SIG-M5 (cell line): ENCODE results near the gene PDE8A.

Source experiments
- DNase-seq: peaks from one replicate; lab custom pipeline; 2025; lab: John Stamatoyannopoulos, UW

PDE8A gene

DNA sequence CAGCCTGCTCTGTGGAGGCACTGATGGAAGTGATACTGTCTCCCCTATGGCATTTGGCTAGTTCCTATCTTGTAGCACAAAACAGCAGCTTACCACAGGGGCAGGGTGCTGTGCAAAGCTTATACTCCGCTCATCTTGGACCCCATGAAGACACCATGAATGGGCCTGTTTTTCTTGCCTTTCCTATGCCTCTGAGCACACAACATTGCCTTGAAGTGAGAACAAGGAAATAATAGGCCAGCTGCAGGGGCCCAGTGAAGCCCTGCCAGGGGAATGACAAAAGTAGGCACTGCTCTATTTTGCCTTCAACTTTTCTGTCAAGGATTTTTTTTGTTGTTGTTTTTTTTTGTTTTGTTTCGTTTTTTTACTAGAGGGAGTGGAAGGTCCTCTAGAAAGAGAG is 110.3 kb downstream of the PDE8A start:
- no peak for DNase-seq

DNA sequence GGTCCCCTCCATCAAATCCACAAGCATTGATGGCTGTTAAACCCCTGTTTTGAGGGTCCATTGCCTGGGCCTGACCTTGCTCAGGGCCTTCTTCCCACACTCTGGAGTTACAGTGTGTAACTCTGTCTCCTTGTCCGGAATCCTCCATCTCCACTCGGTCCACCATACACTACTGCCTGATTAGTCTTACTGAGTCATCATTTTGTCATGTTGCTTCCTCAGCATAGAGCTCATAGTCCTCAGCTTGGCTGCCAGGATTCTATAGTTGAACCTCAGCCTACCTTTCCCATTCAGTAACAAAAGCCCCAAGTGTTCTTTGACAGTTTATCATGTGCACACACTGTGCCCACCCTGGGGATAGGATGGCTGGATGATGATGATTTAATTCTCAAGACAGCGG is 113.0 kb downstream of the PDE8A start:
- DNase-seq, result no peak

DNA sequence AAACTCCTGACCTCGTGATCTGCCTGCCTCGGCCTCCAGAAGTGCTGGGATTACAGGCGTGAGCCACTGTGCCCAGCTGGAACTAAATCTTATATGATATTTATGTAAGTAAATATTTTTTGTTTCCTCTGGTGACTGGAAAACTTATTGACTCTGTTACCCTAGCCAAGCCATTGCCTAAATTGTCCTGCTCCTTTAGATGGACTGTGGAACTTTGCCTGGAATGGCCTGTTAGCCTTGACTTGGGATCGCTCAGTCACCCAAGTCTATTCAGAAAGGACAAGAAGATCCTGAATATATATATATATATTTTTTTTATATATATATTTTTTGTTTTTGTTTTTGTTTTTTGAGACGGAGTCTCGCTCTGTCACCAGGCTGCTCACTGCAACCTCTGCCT is 113.9 kb downstream of the PDE8A start:
- DNase-seq, result no peak

DNA sequence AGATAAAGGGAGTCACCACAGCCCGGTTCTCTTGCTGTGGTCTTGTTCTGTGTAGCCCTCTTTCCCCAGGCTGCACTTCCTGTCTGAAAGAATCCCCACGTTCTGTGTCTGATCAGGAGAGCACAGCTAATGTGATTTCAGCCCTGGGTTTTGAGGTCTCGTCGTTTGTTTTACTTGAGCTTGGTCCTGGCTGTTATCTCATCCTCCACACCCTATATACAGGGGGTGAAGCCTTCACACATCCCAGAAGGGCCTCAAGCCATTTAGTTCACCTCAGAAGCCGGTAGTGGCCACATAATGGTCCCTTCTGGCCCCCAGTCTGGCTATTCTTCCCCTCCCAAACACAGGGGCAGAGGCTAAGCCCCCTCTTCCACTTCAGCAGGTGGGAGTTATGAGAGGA is 115.6 kb downstream of the PDE8A start:
- DNase-seq, result no peak

DNA sequence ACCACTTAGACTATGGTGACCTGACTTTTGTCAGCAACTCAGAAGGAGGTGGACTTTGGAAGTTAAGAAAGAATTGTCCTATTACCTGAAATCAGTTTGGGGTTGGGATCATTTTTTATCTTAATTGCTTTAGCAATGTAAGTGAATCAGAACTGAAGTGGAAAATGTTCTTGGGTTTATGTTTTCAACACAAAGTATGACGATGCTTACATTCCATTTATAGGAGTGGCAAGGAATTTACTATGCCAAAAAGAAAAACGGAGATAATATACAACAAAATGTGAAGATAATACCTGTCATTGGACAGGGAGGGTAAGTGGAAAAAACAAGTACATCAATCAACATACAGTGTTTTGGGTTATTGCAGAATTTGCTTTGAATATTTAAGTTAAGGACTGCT is 116.1 kb downstream of the PDE8A start:
- DNase-seq, result no peak

DNA sequence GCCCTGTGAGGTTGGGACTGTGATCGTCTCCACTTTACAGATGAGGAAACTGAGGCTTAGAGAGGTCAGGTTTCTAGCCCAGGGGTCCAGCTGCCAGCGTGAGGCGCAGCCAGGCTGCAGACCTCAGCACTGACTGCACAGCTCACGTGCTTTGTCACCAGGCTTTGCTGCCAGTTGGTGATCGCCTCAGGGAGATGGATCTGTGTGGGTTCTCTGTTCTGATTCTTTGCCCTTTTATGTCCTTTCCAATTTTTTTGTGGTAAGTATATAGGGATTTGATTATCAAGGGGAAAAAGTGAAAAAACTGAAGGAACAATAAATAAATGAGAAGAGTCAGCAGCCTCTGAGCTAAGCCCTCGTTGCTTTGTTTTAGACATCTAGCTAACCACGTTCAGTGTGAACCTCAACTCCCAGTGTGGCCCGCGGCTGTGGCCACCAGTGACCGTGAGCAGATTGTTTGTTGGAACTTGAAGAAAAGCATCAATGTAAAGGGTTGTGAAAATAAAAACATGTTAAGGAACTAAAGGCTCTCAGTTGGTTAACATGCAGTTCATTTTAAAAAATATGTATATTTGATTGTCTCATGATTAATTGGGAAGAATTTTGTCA is 117.6 kb downstream of the PDE8A start:
- DNase-seq, result no peak

DNA sequence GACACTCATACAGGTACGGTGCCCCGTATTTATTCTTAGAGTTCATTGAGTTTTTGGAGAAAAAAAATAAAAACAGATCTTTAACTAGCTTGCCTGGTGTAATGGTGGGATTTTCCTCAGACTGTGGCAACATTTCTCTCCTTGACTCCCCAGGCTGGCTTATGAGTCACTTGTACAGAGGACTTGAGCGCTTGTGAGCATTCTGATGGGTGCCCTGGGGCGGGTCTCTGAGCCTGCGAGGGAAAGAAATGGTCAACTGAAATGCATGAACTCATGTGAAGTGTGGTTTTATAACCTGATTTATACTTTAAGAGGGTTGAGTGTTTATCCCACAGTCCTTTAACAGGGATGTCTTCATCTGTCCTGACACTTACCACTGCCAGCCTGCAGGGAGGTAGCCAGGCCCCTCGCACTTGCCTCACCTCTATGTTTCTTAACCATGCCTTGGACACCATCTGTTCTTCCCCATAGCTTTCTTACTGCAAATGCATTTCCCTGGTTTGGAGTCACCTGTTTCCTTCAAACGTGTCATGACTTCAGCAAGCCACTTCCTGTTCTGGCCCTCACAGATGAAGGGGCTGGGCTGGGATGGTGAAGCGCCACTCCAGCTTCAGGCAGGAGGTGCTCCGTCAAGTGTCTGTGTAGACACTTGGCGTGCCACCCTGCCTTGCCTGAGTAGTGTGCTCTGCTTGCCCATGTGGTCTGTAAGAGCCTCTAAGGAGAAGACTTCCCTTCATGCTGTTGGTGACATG is 118.7 kb downstream of the PDE8A start:
- no peak for DNase-seq

DNA sequence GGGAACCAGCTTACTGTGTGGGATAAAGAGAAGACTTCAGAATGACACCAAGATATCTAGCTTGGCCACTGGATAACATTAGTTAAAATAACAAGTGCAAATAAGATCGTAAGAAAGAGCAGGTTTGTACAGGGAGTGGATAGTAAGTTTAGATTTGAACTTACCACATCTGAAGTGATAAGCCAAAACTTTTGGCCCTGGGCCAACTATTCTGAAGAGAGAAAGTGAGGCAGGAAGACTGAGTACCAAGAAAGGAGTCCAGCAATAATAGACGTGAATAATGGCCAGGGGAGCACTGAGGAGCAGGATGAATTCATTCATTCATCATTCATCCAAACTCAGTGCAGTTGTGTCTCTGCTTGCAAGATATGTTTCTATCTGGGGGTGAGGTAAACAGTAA is 122.9 kb downstream of the PDE8A start:
- no peak for DNase-seq

DNA sequence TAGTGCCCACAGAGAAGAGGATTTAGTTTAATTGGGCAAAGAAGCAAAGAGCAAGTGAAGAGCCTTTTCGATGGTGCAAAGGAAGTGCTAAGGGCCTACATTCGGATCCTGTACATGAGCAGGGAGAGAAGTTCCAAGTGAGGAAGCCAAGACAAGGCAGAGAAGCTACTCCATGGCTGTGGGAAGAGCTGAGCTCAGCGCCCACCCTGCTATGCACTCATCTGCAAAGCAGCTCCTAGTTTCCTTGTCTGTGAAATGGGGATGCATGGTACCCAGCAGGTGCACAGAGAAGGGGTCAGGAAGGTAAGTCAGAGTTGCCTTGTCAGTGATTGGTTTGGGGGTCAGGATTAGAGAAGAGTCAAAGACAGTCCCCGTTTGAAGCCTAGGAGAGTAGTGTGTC is 126.5 kb downstream of the PDE8A start:
- DNase-seq, result no peak

DNA sequence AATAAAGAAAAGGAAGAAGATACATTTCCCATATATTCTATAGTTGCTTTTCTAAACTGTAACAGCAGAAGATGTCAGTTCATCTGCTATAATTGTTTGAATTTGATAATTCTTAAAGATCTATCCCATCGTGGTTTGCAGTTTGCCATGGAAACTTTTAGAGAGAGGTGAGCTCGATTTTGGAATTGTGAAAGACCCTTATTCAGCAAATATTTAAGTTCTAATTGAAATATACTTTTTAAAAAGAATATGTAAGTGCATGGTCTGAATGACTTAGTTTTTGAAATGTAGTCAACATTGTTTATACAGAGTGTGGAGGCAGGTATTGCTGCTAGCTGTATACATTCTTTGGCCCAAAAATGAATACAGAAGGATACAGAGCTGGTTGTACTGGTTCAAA is 127.7 kb downstream of the PDE8A start:
- no peak for DNase-seq

DNA sequence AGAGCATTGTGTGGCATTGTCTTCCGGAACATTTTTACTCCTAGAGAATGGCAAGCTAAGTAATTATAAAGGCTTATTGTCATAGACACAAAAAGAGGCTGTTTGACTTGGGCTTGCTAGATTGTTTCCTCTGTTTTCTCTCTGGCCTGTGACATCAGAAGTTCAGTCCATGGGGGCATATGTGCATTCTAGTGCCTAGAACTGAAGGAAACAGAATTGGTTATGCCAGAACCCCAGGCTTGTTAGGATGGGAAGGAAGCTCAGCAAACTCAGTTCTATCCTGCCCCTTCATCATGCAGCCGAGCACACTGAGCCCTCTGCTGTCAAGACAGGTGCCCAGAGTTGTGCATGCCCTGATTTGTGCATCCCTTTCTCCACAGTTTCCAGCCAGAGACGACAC is 131.3 kb downstream of the PDE8A start:
- DNase-seq, result no peak

DNA sequence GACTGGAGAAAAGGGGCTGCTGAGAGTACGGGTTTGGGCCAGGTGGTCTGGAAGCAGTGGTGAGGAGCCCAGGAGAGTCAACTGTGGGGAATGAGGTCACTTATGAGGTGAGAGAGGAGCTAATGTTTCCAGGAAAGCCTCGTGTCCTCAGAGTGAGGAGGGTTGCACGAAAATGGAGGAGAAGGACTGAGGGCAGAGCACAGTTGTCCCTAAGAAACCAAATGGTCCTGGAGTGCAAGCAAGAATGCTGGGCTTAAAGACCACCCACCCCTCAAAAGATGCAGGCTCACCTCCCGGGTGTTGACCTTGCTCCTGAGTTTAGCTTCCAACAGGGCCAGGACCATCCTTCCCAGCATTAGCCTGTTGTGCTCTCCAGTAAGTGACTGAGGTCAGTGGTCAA is 133.2 kb downstream of the PDE8A start:
- no peak for DNase-seq

DNA sequence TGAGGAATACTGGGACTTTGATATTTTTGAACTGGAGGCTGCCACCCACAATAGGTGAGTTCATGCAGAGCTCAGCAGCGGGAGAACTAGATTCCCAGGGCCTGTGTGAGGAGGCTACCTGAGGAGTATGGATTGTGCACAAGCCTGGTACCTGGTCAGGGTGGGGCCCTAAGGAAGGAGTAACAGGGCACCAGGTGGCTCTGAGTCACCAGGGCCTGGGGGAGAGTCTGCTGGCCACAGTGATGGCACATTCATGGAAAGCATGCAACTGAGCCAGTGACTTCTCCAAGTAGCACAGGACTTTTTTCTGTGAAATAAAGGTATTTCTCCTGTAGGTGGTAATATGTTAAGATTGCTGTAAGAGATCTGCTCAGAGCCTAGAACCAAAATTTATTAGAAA is 134.4 kb downstream of the PDE8A start:
- no peak for DNase-seq

DNA sequence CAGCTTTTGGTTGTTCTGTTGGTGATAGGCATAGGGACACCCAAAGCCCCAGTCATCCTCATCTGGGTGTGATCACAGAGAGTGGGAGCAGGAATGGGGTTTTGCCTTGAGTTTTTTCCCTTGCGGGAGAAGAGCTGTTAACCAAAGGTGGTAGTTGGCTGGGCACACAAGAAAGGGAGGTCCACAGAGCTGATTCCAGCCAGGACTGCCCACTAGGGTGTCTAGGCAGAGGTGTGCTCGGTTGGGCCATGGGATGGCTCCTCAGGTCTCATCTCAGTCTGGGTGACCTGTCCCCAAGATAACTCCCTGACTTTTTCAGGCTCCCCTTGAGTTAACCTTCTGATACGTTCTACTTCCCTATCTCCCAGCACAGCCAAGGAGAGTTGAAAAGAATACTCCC is 134.8 kb downstream of the PDE8A start:
- no peak for DNase-seq

DNA sequence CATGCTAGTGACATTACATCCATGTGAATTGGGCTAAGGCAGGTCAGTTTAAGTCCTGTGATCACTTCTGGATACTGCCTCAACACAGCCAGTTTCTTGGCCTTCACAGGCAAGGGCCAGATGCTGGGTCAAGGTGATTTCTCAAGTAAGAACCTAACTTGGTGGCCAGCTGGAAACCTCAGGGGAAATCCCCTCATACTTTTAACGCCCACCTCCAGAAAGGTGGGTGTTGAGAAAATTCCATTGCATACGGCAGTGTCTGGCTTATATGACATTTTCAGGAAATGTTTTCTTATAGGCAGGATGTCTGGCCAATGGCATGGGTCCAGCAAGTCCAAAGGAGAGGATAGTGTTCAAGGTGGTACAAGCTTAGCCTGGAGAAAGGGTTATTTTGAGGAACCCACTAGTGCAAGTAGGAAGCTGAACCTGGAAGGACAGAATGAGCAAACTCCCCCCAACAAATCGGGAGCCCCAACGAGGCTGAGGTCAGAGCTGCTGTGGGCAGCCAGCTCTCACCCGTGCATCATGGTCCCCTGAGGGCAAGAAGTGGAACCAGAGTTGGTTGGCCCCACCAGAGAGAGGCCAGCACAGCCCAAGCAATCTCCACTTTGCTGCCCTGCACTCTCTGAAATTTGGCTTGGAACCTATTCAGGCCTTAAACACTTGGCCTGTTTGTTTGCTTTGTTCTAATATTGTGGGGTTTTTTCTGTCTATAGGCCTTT is 135.4 kb downstream of the PDE8A start:
- DNase-seq, result no peak

DNA sequence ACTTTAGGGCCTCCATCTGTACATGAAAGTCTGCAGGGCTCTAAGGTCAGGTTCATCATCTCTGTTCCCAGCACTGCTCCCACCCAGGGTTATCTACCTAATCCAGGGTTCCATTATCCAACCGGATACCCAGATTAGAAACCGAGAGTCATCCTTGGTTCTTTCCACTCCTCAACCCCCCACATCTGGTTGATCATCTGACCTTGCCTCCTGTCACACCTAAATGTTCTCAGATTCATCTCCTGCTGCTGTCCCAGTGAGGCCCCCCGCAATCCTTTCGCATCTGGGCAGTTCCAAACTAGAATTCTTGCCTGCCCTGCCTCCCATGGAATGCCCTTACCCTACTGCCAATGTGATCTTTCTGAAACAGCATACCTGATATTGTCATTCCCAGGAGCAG is 136.5 kb downstream of the PDE8A start:
- no peak for DNase-seq

DNA sequence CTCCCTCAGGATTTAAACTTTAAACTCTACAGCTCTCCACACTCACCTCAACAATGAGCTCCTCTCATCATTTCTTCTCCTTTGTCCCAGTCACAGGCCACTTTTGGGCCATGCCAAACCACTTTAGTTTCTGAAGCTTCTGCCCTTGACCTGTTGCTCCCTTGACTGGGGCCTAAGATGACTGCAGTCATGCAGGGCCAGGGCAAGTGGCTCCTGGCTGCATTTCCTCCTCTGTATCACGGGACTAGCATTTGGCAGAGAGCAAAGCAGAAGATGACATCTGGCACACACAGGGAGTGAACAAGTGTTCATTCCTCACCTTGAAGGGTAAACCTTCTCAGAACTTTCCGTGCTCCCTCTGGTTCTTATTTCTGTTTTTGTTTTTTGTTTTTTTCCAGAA is 136.9 kb downstream of the PDE8A start:
- DNase-seq, result no peak

DNA sequence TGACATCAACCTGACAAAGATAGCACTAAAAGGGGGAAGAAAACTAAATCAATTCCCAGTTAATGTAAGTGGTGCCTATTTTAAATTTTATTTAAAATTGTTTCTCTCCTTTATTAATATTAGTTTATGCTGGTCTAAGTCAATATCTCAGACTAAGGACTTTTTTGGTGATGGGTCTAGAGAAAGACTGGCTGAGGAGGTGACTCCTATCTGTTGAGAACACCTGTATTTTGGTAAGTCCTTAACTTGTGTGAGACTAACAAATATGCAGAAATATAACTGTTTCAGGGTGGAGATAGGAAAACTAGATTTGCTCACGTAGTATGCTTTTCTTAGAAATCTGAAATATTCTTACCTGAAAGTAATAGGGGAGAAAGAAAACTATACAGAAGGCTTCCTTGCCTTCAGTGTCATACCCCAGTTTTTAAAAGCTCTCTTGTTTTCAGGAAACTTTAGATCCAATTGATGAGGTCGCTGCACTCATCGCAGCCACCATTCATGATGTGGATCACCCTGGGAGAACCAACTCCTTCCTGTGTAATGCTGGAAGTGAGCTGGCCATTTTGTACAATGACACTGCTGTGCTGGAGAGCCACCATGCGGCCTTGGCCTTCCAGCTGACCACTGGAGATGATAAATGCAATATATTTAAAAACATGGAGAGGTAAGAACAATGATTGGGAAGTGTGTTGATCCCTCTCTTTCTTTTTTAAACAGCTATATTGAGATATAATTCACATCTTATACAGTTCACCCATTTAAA is 138.9 kb downstream of the PDE8A start:
- no peak for DNase-seq

DNA sequence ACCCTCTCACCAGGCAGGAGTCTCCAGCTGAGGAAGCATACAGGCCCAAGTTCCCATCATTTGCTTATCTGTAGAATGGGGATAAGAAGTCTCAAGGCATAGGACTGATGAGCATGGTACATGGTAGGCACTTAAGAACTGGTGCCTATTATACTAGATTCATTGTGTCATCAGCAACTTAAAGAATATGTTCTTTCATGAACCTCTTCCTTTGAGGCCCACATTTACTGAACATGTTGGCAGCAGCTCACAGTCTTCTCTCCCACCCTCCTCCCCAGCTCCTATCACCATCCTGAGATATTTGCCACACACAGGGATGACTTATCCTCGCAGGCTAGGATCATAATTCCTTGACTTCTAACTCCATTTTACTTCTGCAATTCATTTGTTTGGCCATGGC is 142.5 kb downstream of the PDE8A start:
- no peak for DNase-seq

DNA sequence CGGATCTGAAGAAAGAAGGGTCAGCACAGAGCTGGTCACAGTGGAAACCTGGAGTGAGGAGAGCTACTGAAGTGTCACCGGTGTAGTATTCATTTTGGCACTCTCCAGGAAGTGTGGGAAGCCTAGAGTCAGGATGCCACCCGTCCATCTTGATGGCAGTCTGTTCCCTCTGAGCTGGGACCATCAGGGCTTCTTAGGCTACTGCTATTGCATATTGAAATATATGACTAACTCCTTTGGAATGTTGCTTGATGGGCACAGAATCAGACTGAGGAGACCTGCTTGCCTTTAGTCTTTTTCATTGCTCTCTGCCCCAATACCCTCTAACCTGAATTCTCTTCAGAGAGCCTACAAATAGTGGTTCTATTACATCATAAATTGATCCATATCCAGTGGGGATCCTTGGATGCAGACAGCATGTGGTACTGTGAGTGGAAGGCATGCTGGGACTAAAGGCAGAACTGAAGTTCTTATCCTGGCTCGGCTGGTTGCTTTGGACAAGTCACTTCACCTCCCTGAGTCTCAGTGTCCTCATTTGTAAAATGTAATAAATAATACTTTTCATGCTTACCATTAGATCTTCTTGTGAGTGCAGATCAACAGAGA is 143.5 kb downstream of the PDE8A start:
- no peak for DNase-seq

DNA sequence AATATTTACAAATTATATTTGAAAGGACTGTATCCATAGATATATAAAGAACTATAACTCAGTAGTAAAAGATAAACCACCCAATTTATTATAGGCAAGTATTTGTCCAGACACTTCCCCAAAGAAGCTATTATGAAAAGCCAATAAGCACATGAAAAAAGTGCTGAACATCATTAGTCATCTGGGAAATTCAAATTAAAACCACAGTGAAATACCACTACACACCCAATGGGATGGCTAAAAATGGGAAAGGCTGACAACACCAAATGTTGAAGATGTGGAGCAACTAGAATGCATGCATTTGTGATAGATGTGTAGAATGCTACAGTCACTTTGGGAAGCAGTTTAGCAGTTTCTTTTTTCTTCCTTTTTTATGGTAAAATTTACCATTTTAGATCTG is 147.0 kb downstream of the PDE8A start:
- DNase-seq, result no peak

DNA sequence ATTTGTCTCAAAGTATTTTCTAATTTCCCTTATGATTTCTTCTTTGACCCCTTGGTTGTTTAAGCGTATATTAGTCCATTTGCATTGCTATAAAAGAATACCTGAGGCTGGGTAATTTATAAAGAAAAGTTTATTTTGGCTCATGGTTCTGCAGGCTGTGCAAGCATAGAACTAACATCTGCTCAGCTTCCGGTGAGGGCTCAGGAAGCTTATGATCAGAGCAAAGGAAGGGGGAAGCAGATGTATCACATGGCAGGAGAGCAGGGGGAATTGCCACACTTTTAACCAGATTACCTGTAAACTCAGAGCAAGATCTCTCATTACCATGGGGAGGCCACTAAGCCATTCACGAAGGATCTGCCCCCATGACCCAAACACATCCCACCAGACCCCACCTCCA is 148.2 kb downstream of the PDE8A start:
- no peak for DNase-seq
